ENCODE measurements around the gene RHOT2.

- TF ChIP-seq, protein P1, sequence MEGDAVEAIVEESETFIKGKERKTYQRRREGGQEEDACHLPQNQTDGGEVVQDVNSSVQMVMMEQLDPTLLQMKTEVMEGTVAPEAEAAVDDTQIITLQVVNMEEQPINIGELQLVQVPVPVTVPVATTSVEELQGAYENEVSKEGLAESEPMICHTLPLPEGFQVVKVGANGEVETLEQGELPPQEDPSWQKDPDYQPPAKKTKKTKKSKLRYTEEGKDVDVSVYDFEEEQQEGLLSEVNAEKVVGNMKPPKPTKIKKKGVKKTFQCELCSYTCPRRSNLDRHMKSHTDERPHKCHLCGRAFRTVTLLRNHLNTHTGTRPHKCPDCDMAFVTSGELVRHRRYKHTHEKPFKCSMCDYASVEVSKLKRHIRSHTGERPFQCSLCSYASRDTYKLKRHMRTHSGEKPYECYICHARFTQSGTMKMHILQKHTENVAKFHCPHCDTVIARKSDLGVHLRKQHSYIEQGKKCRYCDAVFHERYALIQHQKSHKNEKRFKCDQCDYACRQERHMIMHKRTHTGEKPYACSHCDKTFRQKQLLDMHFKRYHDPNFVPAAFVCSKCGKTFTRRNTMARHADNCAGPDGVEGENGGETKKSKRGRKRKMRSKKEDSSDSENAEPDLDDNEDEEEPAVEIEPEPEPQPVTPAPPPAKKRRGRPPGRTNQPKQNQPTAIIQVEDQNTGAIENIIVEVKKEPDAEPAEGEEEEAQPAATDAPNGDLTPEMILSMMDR (conservative IDR thresholded peaks at IDR 0.05): no peak
- TF ChIP-seq ZFX (IDR thresholded peaks at IDR 0.05): no peak
Observed at GRCh38 chr16:625977-626765, 41.8 kb upstream of the RHOT2 start.
